HG03103 (cell line): Measurements from ENCODE around the gene OLFML2A.

Experiments
- ATAC-seq: cut with Tn5 transposase; IDR thresholded peaks from one replicate; pipeline ENCODE4 v1.9.1; 2021; ENCODE audit warnings: low read depth; ENCODE audit not compliant: unreplicated experiment

Gene OLFML2A

GRCh38 chr9:124793015-124793541 lies 16.1 kb downstream of the OLFML2A start:
- ATAC-seq: no peak

- ATAC-seq: no peak
These were observed 18.1 kb downstream of the OLFML2A start for GRCh38 chr9:124794902-124795491.

GRCh38 chr9:124795881-124796431 lies 19.0 kb downstream of the OLFML2A start:
- no peak for ATAC-seq

GRCh38 chr9:124797343-124798103 lies 20.6 kb downstream of the OLFML2A start:
- no peak for ATAC-seq

GRCh38 chr9:124799274-124800006 lies 22.5 kb downstream of the OLFML2A start:
- ATAC-seq: no peak

- ATAC-seq: no peak
These were observed 23.6 kb downstream of the OLFML2A start for GRCh38 chr9:124800306-124801259.

DNA sequence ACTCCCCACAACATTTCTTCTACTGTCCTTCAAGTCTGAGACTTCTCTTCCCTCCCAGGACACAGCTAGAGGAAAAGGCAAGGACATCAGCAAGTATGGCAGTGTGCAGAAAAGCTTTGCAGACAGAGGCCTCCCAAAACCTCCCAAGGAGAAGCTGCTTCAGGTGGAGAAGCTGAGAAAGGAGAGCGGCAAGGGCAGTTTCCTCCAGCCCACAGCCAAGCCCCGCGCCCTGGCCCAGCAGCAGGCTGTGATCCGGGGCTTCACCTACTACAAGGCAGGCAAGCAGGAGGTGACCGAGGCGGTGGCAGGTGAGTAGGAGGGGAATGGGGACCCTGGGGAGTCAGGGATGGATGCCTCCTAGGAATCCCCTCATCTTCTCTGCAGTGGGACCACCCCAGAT lies 24.4 kb downstream of the OLFML2A start:
- ATAC-seq: no peak

GRCh38 chr9:124802426-124802825 lies 25.5 kb downstream of the OLFML2A start:
- no peak for ATAC-seq

DNA sequence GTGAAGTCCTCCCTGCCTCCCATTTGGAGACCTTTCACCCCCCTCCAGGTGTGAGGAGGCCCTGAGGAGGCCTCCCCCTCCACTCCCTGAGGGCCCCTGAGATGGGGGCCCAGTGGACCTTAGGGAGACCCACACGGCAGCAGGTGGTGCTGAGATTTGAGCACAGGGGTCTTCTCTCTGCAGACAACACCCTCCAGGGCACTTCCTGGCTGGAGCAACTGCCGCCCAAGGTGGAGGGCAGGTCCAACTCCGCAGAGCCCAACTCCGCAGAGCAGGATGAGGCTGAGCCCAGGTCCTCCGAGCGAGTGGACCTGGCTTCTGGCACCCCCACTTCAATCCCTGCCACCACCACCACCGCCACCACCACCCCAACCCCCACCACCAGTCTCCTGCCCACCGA lies 27.0 kb downstream of the OLFML2A start:
- ATAC-seq: no peak

DNA sequence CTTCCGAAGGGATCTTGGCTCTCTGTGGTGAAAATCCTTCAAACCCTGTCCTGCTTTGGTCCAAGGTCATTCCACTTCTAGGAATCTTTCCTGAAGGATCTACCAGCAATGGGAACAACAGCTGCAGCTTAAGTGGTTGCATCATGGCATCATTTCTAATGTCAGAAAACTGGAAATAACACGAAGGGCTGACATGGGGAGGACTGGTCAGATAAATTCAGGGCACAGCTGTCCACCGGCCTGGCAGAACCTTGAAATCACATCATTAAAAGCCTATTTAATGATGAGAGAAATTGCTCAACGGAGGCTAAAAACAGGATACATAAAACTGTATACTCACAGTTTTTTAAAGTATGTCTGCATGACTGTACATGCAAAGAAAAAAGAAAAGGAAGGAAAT lies 28.3 kb downstream of the OLFML2A start:
- no peak for ATAC-seq

GRCh38 chr9:124808246-124808956 lies 31.5 kb downstream of the OLFML2A start:
- no peak for ATAC-seq

GRCh38 chr9:124809211-124809610 lies 32.3 kb downstream of the OLFML2A start:
- no peak for ATAC-seq

GRCh38 chr9:124809741-124810500 lies 33.0 kb downstream of the OLFML2A start:
- no peak for ATAC-seq

DNA sequence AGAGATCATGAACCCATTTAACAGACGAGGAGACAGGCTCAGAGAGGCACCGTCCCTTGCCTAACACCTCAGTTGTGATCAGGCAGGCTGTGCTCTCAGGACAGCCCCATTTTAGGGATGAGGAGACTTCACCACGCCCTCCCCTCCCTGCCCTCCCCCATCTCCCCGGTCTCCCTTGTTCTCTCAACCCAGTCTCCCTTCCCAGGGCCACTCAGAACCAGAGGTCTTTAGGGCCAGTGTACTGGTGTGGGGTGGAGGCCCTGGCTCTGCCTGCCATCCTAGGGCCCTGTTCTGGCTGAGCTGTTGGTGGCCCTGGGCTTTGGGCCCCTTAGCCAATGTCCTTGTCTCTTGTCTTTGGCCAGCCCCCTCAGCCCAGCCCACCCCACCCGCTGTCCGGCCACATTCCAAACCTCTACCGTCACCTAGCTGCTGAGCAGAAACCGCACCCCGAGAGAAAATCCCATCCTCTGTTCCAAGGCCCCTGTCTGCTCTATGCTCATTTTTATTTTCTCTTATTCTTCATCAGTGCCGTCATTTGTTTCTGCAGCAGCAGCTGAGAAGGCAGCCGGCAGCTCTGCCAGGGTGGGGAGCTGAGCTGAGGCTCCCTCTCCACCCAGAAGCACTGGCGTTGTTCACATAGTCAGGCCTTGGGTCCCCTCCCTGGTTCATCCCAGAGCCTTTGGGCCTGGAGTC lies 33.9 kb downstream of the OLFML2A start:
- ATAC-seq: no peak

DNA sequence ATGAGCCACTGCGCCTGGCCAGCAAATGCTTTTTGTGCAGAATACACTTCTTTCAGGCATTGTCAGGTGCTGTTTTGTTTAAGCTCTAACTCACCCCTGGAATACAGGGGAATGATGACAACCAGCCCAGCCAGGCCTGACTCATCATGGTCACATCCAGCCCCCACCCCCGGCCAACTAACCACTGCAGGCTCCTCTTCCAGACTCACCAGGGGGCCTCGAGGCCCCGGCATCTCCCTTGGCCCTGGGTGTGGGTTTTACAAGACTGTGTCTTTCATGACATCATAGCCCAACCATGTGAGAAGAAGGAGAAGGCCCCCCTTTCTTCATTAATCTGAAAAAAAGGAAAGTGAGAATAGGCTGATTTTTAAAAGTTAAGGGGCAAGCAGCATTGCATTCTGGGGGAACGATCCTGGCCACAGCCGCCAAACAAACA lies 35.5 kb downstream of the OLFML2A start:
- no peak for ATAC-seq

GRCh38 chr9:124813041-124813440 lies 36.1 kb downstream of the OLFML2A start:
- no peak for ATAC-seq

- ATAC-seq: no peak
These were observed 36.7 kb downstream of the OLFML2A start for GRCh38 chr9:124813501-124814163.

DNA sequence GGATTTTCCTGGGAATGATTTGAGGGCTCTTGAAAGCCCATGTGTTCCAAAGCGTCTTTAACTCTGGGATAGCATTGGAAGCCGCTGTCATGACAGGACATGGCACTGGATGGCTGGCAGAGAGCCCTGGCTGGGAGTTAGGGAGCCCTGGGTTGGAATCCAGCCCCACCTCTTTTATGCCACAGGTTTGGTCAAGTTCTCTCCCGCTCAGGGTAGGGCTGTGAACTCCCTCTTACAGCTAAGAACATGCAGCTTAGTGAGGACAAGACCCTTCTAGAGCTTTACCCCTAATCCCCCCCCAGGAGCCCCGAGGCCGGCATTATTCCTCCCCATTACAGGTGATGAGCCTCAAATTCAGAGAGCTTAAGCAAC lies 37.2 kb downstream of the OLFML2A start:
- ATAC-seq: no peak
